ENCODE data around the gene FUT8.

Gene FUT8

DNA sequence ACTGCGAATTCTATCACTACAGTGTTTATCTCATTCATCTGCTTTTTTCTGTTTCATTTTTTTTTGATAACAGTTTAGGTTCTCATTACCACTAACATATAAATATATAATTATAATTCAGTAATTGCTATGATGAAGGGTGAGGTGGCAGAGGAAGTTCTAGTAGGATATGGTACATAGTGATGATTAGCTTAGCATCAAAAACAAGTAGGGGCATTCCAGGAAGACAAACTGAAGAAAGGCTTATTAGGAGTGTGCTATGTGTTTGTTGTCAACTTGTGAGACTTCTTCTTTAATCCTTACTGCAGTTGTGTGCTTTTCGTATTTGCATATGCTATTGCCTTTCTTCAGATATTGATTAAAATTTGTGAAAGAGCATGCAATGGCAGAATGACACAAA lies 20.6 kb downstream of the FUT8 start:
- H3K4me3 ChIP-seq (ENCODE audit: low read depth, low read length) = no peak overlapping the region
- DNase-seq (ENCODE audit: low read depth) = no peak

DNA sequence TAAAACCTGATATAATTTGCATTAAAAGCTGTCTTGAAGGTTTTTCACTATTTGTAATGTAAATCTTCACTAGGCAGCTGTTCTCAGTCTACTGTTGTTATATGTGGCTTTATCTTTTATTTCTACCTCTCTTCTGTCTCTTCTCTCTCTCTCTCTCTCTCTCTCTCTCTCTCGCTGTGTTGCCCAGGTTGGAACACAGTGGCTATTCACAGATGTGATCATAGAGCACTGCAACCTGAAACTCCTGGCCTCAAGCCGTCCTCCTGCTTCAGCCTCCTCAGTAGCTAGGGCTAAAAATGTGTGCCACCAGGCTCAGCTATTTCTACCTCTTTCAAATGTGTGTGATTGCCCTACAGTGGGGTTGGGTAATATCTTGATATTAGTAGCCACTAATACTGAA lies 21.1 kb downstream of the FUT8 start:
- DNase-seq (ENCODE audit: low read depth) = no peak
- no peak overlapping the region for H3K4me3 ChIP-seq (ENCODE audit: low read depth, low read length)
- TF ChIP-seq CTCF (conservative IDR thresholded peaks at IDR 0.05; ENCODE audit: low read depth, low read length) = no peak

More for the DNA sequence above, 20.6 kb downstream of the FUT8 start:
- no peak for TF ChIP-seq CTCF (conservative IDR thresholded peaks at IDR 0.05; ENCODE audit: low read depth, low read length)

GRCh38 chr14:65434216-65434850 lies 21.8 kb downstream of the FUT8 start:
- no peak for TF ChIP-seq CTCF (conservative IDR thresholded peaks at IDR 0.05; ENCODE audit: low read depth, low read length)
- no peak for DNase-seq (ENCODE audit: low read depth)
- no peak overlapping the region for H3K4me3 ChIP-seq (ENCODE audit: low read depth, low read length)

DNA sequence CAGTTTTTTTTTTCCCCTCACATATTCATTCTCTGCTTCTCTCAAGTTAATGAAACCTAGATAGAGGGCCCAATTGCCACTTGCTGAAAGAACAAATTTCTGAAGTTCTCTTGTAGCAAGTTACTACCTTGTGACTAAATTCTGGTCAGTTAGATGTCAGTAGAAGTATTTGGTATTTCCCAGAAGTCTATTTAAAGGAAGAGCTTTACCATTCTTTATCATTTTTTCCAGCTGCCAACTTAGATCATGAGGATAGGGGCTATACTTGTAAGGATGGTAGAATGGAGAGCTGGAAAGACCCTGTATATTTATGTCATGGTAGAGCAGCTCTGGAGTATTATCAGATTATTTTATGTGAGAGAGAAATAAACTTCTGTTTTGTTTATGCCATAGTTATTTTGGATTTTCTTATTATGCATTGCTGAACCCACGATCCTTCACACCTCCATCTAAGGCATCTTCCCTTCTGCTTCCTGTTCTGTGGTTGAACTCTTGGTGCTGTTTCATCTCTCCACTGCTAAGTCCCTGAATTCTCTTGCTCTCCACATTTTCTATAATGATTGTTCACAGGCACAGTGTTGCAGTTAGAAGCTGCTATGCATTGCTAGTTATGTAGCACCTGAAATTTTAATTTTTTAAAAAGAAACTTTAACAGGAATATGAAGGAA lies 25.9 kb downstream of the FUT8 start:
- DNase-seq (ENCODE audit: low read depth) = no peak
- TF ChIP-seq CTCF (conservative IDR thresholded peaks at IDR 0.05; ENCODE audit: low read depth, low read length) = no peak
- H3K4me3 ChIP-seq (ENCODE audit: low read depth, low read length) = no peak overlapping the region

DNA sequence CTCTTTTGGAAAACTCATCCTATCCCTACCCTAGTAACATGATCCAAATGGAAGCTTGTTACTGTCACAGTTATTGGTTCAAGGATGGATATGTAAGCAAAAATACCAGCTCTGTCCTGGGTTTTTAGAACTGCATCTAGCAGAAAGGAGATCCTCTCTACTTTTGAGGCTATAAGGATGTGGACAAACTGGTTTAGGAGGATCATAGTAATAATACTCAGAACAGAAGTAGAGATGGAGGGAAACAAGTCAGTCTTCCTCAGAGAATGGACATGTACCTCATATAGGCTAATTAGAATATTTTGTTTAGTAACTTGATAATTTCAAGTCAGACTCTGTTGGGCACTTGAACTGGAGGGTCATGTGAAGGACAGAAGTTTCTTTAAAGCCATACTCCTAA lies 26.6 kb downstream of the FUT8 start:
- no peak overlapping the region for H3K4me3 ChIP-seq (ENCODE audit: low read depth, low read length)
- DNase-seq (ENCODE audit: low read depth) = no peak
- TF ChIP-seq CTCF (conservative IDR thresholded peaks at IDR 0.05; ENCODE audit: low read depth, low read length) = no peak

DNA sequence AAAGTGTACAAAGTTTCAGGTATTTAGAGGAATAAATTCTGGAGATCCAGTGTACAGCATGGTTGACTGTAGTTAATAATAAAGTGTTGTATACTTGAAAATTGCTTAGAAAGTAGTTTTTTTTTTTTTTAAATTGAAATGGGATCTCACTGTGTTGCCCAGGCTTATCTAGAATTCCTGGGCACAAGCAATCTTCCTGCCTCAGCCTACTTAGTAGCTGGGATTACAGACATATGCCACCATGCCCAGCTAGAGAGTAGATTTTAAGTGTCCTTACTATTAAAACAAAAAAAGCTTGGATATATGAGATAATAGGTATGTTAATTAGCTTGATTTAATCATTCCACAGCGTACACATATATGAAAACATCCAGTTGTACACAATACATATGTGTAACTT lies 27.7 kb downstream of the FUT8 start:
- DNase-seq (ENCODE audit: low read depth) = no peak
- TF ChIP-seq CTCF (conservative IDR thresholded peaks at IDR 0.05; ENCODE audit: low read depth, low read length) = no peak
- H3K4me3 ChIP-seq (ENCODE audit: low read depth, low read length) = no peak overlapping the region

GRCh38 chr14:65444230-65444629 lies 31.7 kb downstream of the FUT8 start:
- DNase-seq (ENCODE audit: low read depth) = no peak
- H3K4me3 ChIP-seq (ENCODE audit: low read depth, low read length) = no peak overlapping the region
- TF ChIP-seq CTCF (conservative IDR thresholded peaks at IDR 0.05; ENCODE audit: low read depth, low read length) = no peak

All from choroid plexus epithelial cell (primary cell).